ENCODE measurements around the gene ENTPD2. TPM values are rescaled to one million over a fixed set of nuclear protein-coding genes. Genes with fewer than 3 reads are reported as not detected.

Gene ENTPD2
- total RNA-seq, 1 experiment from 2014 or later: 4.0 TPM

DNA sequence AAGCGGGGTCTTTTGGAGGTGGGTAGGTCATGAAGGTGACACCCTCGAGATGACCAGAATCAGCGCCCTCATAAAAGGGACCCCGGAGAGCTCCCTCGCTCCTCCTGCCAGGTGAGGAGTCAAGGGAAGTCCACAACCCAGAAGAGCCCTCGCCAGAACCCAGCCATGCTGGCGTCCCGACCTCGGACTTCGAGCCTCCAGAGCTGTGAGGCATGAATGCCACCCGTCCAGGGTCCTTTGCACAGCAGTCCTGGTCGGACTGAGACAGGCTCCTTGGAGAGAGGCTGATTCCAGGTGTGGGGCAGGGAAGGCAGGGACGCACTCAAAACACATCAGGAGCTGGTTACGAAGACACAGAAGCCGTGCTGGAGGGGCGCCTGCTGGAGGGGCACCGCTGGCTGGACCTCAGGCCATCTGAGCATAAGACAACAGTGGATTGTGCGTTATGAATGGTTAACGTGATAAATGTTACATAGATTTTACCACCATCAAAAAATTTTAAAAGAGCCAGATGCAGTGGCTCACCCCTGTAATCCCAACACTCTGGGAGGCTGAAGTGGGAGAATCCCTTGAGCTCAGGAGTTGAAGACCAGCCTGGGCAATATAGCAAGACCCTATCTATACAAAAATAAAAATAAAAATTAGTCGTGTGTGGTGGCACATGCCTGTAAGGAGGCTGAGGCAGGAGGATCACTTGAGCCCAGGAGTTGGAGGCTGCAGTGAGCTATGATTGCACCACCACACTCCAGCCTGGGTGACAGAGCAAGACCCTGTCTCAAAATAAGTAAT is 51.8 kb downstream of the ENTPD2 start:
- Mint-ChIP-seq H3K4me1 (peaks cover 5 to 8% of the 10 kb centered on the region in 2 experiments), H3K4me3 (no peak overlapping the region), H3K36me3 (ENCODE audit: insufficient read depth in 1 of 3, low read depth in 3 of 3) (peaks cover 3 to 6% (median 5%) of the 10 kb centered on the region in 3 experiments; a peak in 5 of 7 replicates), H3K9me3 (peaks cover 16 to 19% of the 10 kb centered on the region in 2 experiments), H3K27me3 (ENCODE audit: low read depth) (peaks cover 15% of the 10 kb centered on the region), H3K27ac (no peak overlapping the region)
- Histone ChIP-seq H3K79me2 (ENCODE audit: insufficient read depth, low read length) (no peaks in the 10 kb centered on the region), H4K91ac (ENCODE audit: insufficient read length, low read depth, low read length) (no peak overlapping the region), H3K79me1 (ENCODE audit: insufficient read depth, low read depth, low read length, poor library complexity, severe bottlenecking) (no peaks in the 10 kb centered on the region), H3K23ac (ENCODE audit: insufficient read length, low read depth, low read length) (no peak overlapping the region), H3K9me3 (ENCODE audit: control insufficient read depth, low read depth, low read length) (no peaks in the 10 kb centered on the region), H3K18ac (ENCODE audit: insufficient read length, low read depth, low read length) (no peak overlapping the region), H4K5ac (ENCODE audit: insufficient read length, low read depth, low read length) (no peak overlapping the region), H3K4me1 (ENCODE audit: insufficient read depth, low read length) (no peaks in the 10 kb centered on the region), H3K9ac (ENCODE audit: extremely low read depth, insufficient read length, low read length) (no peak overlapping the region), H2AFZ (ENCODE audit: low read length) (no peak overlapping the region), H4K8ac (replicated peaks; ENCODE audit: insufficient read length, low read depth, low read length) (no peak overlapping the region), H2BK120ac (ENCODE audit: low read depth, low read length, poor library complexity, severe bottlenecking) (no peak overlapping the region), H3T11ph (ENCODE audit: low read length) (no peak overlapping the region), H3K4me2 (ENCODE audit: insufficient read depth, insufficient read length, low read length) (no peak overlapping the region), H3K23me2 (ENCODE audit: insufficient read length, low read depth, low read length, poor library complexity, severe bottlenecking) (no peaks in the 10 kb centered on the region), H2BK15ac (ENCODE audit: low read depth, low read length) (no peak overlapping the region), H2BK12ac (ENCODE audit: insufficient read length, low read depth, low read length) (no peak overlapping the region), H3K27me3 (ENCODE audit: insufficient read depth, low read length) (no peaks in the 10 kb centered on the region), H3K14ac (ENCODE audit: insufficient read depth, low read length) (no peak overlapping the region), H2AK5ac (ENCODE audit: insufficient read length, low read length) (no peak overlapping the region), H3K56ac (ENCODE audit: insufficient read length, low read depth, low read length) (no peak overlapping the region), H3K4ac (ENCODE audit: low read depth, low read length) (no peak overlapping the region), H4K20me1 (ENCODE audit: control insufficient read depth, insufficient read depth, insufficient read length) (no peaks in the 10 kb centered on the region), H2BK5ac (ENCODE audit: insufficient read length, low read length) (no peak overlapping the region), H3K27ac (ENCODE audit: insufficient read length, low read depth, low read length) (no peak overlapping the region), H2BK20ac (ENCODE audit: low read depth, low read length, poor library complexity, severe bottlenecking) (no peak overlapping the region)
- TF ChIP-seq CTCF (conservative IDR thresholded peaks at IDR 0.05): no peak
- no CpG with 5 or more reads among the region's 20 CpGs for WGBS (ENCODE audit: extremely low coverage, insufficient read length, low lambda C conversion rate)
- no peak for DNase-seq

Measured in H9 (cell line).